Ishikawa (cell line): ENCODE results near the gene MOCS1.

Experiments
- CEBPB ChIP-seq: IDR thresholded peaks from 2 replicates; pipeline ENCODE4 v1.6.1; 2012
- CREB1 ChIP-seq: IDR thresholded peaks from 2 replicates; pipeline ENCODE4 v1.6.1; 2012; ENCODE audit warnings: low read depth
- EGR1 ChIP-seq: IDR thresholded peaks from 2 replicates; pipeline ENCODE4 v1.6.1; 2012
- EP300 ChIP-seq: IDR thresholded peaks from 2 replicates; pipeline ENCODE4 v1.6.1; 2012; ENCODE audit warnings: borderline replicate concordance
- FOXM1 ChIP-seq: IDR thresholded peaks from 2 replicates; pipeline ENCODE4 v1.6.1; 2012; ENCODE audit warnings: low read depth, borderline replicate concordance
- NFIC ChIP-seq: IDR thresholded peaks from 2 replicates; pipeline ENCODE4 v1.6.1; 2012
- RAD21 ChIP-seq: IDR thresholded peaks from 2 replicates; pipeline ENCODE4 v1.6.1; 2012; ENCODE audit warnings: low read depth
- TAF1 ChIP-seq: IDR thresholded peaks from 2 replicates; pipeline ENCODE4 v1.6.1; 2012; ENCODE audit warnings: low read depth, mild to moderate bottlenecking
- TCF12 ChIP-seq: IDR thresholded peaks from 2 replicates; pipeline ENCODE4 v1.6.1; 2012; ENCODE audit warnings: low read depth
- TEAD4 ChIP-seq: IDR thresholded peaks from 2 replicates; pipeline ENCODE4 v1.6.1; 2012
- USF1 ChIP-seq: IDR thresholded peaks from 2 replicates; pipeline ENCODE4 v1.6.1; 2012
- YY1 ChIP-seq: IDR thresholded peaks from 2 replicates; pipeline ENCODE4 v1.6.1; 2012; ENCODE audit warnings: low read depth
- ZBTB7A ChIP-seq: IDR thresholded peaks from 2 replicates; pipeline ENCODE4 v1.6.1; 2012; ENCODE audit warnings: low read depth
- TF ChIP-seq, protein P1 (sequence below): IDR thresholded peaks from 2 replicates; pipeline ENCODE4 v1.6.1; 2012
- TF ChIP-seq, protein P2 (sequence below): IDR thresholded peaks from 2 replicates; pipeline ENCODE4 v1.6.1; 2012; ENCODE audit warnings: low read depth, mild to moderate bottlenecking

MOCS1 gene

GRCh38 chr6:39961178-39961577, 26.9 kb upstream of the MOCS1 start:
- TF ChIP-seq, protein P1, sequence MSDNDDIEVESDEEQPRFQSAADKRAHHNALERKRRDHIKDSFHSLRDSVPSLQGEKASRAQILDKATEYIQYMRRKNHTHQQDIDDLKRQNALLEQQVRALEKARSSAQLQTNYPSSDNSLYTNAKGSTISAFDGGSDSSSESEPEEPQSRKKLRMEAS = no peak
- TF ChIP-seq USF1 = no peak
- TF ChIP-seq EGR1 = no peak

DNA sequence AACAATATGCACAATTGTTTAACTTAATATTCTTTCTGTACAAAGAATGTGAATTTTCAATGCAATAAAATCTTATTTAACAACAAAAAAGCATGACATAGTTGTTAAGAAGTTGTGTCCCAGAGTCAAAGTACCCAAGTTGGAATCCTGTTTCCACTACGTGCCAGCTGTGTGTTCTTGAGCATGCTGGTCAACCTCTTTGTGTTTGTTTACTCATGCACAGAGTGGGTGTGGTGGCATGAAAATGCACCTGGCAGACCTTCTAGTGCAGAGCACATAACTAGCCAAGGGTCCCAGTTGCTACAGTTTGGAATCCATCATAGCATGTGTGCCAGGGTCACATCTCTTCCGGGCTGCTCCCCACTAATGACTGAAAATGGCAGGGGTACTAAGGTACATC, 24.7 kb upstream of the MOCS1 start:
- no peak for TF ChIP-seq CREB1
- TF ChIP-seq ZBTB7A = no peak
- TF ChIP-seq YY1 = no peak
- peak; percentile 58; the same call in 1 of the 2 replicates for TF ChIP-seq EP300
- no peak for TF ChIP-seq CEBPB
- peak; percentile 77 for TF ChIP-seq NFIC
- 0 out of 2 replicates have a peak, but pooled peaks have one; percentile 10 for TF ChIP-seq RAD21
- TF ChIP-seq TCF12 = peak; percentile 88
- TF ChIP-seq, protein P1 = peak; percentile 78
- TF ChIP-seq TEAD4 = peak; percentile 70

DNA sequence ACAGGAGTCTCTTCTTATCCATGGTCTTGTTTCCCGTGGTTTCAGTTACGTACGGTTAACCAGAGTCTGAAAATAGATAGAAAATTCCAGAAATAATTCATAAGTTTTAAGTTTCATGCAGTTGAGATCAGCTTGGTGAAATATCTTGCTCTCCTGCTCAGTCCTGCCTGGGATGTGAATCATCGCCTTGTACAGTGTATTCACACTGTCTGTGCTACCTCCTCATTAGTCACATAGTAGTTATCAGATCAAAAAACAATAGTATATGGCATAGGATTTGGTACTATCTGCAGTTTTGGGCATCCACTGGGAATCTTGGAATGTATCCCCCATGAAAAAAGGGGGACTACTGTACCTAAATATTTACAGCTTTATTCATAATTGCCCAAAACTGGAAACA, 22.7 kb upstream of the MOCS1 start:
- TF ChIP-seq USF1 = no peak
- no peak for TF ChIP-seq FOXM1
- TF ChIP-seq EGR1 = no peak
- TF ChIP-seq, protein P2, sequence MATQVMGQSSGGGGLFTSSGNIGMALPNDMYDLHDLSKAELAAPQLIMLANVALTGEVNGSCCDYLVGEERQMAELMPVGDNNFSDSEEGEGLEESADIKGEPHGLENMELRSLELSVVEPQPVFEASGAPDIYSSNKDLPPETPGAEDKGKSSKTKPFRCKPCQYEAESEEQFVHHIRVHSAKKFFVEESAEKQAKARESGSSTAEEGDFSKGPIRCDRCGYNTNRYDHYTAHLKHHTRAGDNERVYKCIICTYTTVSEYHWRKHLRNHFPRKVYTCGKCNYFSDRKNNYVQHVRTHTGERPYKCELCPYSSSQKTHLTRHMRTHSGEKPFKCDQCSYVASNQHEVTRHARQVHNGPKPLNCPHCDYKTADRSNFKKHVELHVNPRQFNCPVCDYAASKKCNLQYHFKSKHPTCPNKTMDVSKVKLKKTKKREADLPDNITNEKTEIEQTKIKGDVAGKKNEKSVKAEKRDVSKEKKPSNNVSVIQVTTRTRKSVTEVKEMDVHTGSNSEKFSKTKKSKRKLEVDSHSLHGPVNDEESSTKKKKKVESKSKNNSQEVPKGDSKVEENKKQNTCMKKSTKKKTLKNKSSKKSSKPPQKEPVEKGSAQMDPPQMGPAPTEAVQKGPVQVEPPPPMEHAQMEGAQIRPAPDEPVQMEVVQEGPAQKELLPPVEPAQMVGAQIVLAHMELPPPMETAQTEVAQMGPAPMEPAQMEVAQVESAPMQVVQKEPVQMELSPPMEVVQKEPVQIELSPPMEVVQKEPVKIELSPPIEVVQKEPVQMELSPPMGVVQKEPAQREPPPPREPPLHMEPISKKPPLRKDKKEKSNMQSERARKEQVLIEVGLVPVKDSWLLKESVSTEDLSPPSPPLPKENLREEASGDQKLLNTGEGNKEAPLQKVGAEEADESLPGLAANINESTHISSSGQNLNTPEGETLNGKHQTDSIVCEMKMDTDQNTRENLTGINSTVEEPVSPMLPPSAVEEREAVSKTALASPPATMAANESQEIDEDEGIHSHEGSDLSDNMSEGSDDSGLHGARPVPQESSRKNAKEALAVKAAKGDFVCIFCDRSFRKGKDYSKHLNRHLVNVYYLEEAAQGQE = no peak
- no peak for TF ChIP-seq EP300
- TF ChIP-seq CREB1 = no peak
- TF ChIP-seq, protein P1 = no peak
- TF ChIP-seq RAD21 = no peak
- TF ChIP-seq YY1 = no peak
- TF ChIP-seq NFIC = no peak
- no peak for TF ChIP-seq TAF1

GRCh38 chr6:39953076-39953618, 18.9 kb upstream of the MOCS1 start:
- TF ChIP-seq NFIC (no peak), CEBPB (no peak), FOXM1 (no peak), EGR1 (no peak), TEAD4 (no peak), YY1 (no peak), USF1 (no peak), CREB1 (no peak), ZBTB7A (no peak)
- TF ChIP-seq, protein P1 = no peak
- TF ChIP-seq, protein P2 = no peak

DNA sequence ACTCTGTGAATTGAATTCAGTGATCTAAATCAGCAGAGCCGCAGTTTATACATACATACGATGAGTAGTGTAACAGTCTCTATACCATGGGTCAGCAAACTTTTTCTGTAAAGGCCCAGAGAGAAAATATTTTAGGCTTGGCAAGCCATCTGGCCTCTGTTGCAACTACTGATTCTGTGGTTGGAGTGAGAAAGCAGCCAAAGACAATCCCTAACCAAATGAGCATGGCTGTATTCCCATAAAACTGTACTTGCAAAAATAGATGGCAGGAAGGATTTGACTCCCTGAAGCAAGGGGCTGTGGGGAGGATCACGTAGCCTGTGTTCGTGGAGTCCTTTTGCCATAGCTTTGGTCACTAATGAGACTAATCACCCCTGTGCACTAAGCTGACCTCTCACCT, 17.9 kb upstream of the MOCS1 start:
- TF ChIP-seq RAD21 = no peak
- TF ChIP-seq, protein P2 = no peak
- TF ChIP-seq CREB1 = no peak
- TF ChIP-seq, protein P1 = no peak
- TF ChIP-seq TAF1 = no peak
- no peak for TF ChIP-seq ZBTB7A
- TF ChIP-seq FOXM1 = no peak
- no peak for TF ChIP-seq TCF12
- no peak for TF ChIP-seq USF1
- TF ChIP-seq TEAD4 = no peak
- no peak for TF ChIP-seq CEBPB
